Upper lobe of left lung (tissue), 4 donors: ENCODE measurements around the gene LRP5.

ENCODE experiments used
- POLR2A ChIP-seq, 4 donors: fragments of 450-650 bp; IDR thresholded peaks; one replicate each; pipeline ENCODE4 v1.5.1; 2016 to 2017; ENCODE audit warnings: antibody characterized with exemption in 4 of 4, mild to moderate bottlenecking in 2 of 4
- POLR2AphosphoS5 ChIP-seq, 2 donors: sonication (generic); formaldehyde crosslinking; IDR thresholded peaks; one replicate each; pipeline ENCODE4 v1.5.1; 2017; ENCODE audit warnings: antibody characterized with exemption in 2 of 2

DNA sequence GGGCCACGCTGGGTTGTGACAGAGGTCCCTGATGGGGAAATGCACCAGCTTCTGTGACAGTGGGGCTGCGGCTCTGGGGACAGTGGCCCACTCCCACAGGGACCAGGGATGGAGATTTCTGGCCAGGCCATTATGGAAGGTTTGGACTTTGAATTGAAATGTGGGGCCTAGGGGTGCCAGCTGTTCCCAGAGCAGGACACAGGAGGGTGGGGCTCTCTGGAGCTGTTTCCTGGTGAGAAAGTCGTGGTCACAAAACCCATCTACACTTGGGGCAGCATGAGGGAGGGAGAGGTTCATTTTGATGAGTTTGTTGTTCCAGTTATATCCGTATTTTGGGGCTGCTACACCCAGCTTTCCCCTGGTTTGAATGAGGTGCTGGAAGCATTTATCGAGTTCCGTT, 52.2 kb downstream of the LRP5 start:
- no peak for TF ChIP-seq POLR2AphosphoS5 (IDR thresholded peaks at IDR 0.05)
- no peak for TF ChIP-seq POLR2A (IDR thresholded peaks at IDR 0.05)
